Tibial nerve (tissue), 4 donors: ENCODE data around the gene TSR1.

Experiments used
- EP300 ChIP-seq, 2 donors: sonication (generic); formaldehyde crosslinking; IDR thresholded peaks; one replicate each; pipeline ENCODE4 v1.6.1; 2017; ENCODE audit warnings: antibody characterized with exemption in 2 of 2, mild to moderate bottlenecking in 1 of 2
- POLR2A ChIP-seq, 2 donors: fragments of 450-650 bp; IDR thresholded peaks; one replicate each; pipeline ENCODE4 v1.6.1; 2017; ENCODE audit warnings: antibody characterized with exemption in 2 of 2, mild to moderate bottlenecking in 2 of 2, moderate library complexity in 2 of 2
- TF ChIP-seq, protein P1 (sequence below), 5 experiments: fragments of 200-600 bp in 3 of 5; fragments of 450-650 bp in 2 of 5; sonication (generic) in 3 of 5; IDR thresholded peaks; one replicate each; pipeline ENCODE4 v1.5.1; 2016 to 2019; ENCODE audit warnings: antibody characterized with exemption in 5 of 5, mild to moderate bottlenecking in 3 of 5, moderate library complexity in 2 of 5

DNA sequence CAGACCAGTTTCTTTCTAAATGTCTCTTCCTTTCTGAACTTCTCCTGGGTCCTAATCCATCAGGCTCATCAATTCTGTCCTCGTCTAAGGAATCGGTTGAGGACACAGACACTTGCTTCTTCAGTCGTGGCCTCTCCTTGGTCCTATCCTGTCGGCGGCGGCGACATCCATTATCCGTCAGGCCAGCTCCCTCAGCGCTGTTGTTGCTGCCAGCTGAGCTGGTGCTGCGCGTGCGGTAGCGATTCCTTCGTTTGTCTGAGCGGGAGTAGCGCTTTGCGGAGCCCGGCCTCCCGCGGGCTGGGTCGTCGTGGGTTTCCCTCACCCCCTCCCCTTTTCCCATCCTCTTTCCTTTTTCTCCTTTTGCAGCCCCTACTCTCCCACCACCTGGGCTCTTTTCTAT, 36.5 kb downstream of the TSR1 start:
- TF ChIP-seq, protein P1, sequence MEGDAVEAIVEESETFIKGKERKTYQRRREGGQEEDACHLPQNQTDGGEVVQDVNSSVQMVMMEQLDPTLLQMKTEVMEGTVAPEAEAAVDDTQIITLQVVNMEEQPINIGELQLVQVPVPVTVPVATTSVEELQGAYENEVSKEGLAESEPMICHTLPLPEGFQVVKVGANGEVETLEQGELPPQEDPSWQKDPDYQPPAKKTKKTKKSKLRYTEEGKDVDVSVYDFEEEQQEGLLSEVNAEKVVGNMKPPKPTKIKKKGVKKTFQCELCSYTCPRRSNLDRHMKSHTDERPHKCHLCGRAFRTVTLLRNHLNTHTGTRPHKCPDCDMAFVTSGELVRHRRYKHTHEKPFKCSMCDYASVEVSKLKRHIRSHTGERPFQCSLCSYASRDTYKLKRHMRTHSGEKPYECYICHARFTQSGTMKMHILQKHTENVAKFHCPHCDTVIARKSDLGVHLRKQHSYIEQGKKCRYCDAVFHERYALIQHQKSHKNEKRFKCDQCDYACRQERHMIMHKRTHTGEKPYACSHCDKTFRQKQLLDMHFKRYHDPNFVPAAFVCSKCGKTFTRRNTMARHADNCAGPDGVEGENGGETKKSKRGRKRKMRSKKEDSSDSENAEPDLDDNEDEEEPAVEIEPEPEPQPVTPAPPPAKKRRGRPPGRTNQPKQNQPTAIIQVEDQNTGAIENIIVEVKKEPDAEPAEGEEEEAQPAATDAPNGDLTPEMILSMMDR (IDR thresholded peaks at IDR 0.05), result no peak
- TF ChIP-seq POLR2A (IDR thresholded peaks at IDR 0.05) (no peak), EP300 (IDR thresholded peaks at IDR 0.05) (no peak)
